Right renal cortex interstitium (tissue), 3 donors: ENCODE measurements around the gene PPA1. TPM values are rescaled to one million over a fixed set of nuclear protein-coding genes. Genes with fewer than 3 reads are reported as not detected.
"Not testable (repeated sequence)": the region's sequence is repeated elsewhere in the genome, so short reads cannot be mapped to it uniquely, and the experiment has no call there.

Experiments
- DNase-seq, 3 donors: peaks; one replicate each; pipeline ENCODE4 v3.0.0-alpha.2; 2013; ENCODE audit warnings: low read depth in 3 of 3, low spot score in 2 of 3
- polyA plus RNA-seq, 3 donors: library from polyadenylated mRNA; unstranded; fragments of 120-200 nt; gene quantifications; one replicate each; pipeline ENCODE4 v1.2.1, GENCODE V29; 2013; ENCODE audit not compliant: insufficient read length in 3 of 3

PPA1 gene
- polyA plus RNA-seq, 3 donors: 99.4 to 112 (median 103) TPM

DNA sequence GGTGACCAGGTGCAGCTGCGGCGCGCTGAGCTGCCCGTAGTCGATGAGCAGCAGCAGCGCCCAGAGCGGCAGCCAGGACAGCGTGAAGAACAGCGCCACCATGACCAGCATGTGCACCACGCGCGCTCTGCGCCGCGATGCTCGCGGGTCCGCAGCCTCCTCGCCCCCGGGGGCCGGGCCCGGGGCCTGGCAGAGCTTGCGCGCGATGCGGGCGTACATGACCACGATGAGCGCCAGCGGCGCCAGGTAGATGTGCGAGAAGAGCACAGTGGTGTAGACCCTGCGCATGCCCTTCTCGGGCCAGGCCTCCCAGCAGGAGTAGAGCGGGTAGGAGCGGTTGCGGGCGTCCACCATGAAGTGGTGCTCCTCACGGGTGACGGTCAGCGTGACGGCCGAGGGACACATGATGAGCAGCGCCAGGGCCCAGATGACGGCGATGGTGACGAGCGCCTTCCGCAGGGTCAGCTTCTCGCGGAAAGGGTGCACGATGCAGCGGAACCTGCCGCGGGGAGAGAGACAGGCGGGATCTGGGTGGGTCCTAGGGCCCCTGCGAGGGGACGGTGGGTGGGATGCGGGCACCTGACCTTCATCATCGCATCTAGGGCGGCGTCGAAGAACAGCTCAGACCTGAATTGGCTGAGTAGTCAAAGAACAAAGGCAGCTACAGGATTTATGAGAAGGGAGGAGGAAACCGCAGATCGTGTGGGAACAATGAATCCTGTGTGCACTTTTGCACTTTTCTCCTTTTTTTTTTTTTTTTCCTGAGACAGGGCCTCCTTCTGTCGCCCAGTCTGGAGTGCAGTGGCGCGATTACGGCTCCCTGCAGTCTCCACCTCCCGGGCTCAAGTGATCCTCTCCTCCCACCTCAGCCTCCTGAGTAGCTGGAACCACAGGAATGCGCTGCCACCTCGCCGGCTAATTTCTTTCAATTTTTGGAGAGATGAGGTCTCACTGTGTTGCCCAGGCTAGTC lies 22.4 kb upstream of the PPA1 start:
- no peak for DNase-seq

DNA sequence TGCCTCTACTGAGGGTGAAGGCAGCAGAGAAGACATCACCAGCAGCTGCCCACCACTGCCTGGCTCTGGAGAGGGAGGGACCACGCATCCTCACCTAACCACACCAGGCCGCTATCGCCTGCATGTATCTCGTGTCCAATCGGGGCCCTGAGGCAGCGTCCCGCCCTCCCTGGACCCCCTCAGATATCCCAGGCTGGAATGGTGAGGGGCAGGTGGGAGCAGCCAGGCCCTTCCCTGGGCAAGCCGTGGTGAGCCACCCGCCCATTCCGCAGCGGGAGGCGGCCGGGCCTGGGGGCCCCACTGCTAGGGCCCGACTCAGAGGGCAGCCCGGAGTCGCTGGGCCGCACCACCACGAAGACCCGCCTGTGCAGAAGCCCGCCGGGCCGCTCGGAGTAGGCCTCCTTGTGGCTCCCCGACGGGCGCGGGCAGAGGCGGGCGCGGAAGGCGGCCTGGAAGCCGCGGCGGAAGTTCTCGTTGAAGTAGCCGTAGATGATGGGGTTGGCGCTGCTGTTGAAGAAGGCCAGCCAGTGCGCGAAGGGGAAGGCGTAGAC lies 21.6 kb upstream of the PPA1 start:
- no peak for DNase-seq

DNA sequence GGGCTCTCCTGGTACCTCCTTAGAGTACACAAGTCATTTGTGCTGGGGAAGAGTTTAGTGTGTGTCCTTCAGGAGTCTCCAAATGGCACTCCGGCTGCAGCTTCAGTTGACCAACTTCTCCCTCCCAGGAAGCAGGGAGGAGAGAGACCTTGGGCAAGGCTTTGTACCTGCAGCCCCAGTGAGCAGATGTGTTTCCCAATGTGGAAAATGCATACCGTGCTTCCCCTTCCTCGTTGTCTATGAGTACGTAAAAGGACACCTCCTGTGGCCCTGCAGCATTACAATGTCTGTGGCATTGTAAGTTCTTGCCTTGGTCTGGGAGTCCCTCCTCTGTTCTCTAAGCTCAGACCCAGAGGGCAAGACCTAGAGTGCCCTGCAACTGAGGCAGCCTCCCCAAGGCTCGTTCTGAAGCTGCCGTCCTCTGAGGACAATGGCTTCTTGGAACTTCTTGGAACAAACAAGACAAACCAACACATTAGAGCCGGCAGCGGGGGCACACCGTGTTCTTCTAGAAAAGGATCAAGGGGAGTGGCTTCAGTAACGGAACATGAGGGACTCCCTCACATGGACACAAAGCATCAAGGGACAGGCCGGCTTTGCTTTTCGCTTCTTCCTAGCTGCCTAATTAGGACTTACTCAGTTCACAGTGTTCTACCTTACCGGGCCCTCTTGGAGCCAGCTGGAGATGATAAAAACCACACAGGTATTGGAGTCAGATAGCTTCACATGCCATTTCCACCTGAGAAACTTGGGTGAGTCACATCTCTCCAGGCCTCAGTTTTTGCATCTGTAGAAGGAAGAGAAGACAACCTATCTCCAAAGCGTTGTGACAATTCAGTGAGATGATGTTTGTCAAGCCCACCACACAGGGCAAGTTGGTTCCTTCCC lies 20.9 kb upstream of the PPA1 start:
- no peak for DNase-seq

DNA sequence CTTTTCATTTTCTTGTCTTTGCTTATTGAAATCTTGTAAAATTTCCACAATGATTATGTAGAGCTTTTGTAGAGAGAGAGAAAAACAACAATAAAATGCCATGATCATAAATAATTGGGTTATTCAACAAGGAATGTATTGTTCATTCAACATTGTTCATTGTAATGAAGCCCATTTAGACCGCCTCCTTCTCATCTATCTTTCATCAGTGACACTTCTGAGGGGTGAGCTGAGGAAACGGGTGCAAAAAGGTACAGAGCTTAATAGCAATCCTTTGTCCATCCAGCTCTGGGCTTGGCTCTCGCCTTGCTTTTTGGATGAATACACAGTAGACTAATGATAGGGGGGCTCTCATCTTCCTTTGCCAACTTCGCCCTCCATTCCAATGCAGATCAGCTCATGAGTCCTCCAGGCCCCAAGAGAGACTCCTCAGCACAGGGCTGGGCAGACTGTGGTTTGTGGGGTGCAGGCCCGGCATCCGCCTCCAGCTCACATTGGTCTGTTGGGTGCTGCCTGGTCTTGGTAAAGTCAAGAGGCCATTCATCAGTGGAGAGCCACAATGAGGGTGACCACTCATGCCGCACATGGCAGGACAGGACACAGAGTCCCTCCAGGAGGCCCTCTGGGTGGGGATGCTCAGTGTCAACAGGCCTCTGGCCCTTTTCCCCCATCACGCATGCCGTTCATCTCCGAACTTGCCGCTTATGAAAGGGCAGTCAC lies 17.9 kb upstream of the PPA1 start:
- DNase-seq: no peak

DNA sequence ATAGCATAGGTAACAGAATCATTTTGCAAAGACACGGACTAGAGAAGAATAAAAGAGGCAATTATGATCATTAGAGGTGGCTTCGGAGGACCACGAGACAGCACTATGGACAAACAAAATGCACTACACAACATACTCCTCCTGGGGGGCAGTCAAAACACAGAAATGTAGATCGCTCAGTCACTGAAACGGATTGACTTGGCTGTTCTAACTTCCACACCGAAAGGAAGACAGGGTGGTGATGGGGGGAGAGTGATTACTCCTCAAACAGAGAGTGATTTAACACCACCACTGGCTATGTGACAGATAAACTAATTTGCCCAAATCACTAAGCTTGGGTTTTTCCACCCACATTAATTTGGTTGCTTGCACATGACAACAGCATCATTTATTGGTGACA lies 14.1 kb upstream of the PPA1 start:
- DNase-seq: no peak

DNA sequence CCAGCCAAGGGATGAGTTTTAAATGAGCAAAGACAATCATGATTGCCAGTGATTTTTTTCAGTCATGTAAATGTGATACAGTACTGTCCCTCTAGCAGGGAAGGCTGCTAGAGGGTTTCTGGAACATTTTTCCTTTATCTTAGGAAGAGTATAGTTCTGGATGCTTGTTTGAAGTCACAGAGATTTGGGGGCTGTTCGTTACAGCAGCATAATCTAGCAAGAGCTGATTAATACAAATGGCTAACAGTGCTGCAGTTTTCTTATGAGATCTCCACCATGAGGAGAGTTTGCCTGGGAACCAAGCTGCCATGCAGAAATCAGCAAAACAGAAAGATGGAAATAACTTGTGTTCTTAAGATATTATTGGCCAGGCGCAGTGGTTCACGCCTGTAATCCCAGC lies 7.9 kb upstream of the PPA1 start:
- no peak for DNase-seq

DNA sequence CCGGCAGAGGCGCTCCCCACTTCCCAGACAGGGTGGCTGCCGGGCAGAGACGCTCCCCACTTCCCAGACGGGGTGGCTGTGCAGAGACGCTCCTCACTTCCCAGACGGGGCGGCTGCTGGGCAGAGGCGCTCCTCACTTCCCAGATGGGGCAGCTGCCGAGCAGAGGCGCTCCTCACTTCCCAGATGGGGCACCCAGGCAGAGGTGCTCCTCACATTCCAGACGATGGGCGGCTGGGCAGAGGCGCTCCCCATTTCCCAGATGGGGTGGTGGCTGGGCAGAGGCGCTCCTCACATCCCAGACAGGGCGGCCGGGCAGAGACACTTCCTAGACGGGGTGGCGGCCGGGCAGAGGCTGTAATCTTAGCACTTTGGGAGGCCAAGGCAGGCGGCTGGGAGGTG lies 6.8 kb upstream of the PPA1 start:
- not testable (repeated sequence) for DNase-seq

DNA sequence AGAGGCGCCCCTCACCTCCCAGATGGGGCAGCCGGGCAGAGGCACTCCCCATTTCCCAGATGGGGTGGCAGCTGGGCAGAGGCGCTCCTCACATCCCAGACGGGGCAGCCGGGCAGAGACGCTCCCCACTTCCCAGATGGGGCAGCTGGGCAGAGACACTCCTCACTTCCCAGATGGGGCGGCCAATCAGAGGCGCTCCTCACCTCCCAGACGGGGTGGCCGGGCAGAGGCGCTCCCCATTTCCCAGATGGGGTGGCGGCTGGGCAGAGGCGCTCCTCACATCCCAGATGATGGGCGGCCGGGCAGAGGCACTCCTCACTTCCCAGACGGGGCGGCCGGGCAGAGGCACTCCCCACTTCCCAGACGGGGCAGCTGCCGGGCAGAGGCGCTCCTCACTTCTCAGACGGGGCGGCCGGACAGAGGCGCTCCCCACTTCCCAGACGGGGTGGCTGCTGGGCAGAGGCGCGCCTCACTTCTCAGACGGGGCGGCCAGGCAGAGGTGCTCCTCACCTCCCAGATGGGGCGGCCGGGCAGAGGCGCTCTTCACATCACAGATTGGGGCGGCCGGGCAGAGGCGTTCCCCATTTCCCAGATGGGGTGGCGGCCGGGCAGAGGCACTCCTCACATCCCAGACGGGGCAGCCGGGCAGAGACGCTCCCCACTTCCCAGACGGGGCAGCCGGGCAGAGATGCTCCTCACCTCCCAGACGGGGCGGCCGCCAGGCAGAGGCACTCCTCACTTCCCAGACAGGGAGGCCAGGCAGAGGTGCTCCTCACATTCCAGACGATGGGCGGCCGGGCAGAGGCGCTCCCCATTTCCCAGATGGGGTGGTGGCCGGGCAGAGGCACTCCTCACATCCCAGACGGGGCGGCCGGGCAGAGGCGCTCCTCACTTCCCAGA lies 6.1 kb upstream of the PPA1 start:
- DNase-seq: not testable (repeated sequence)

DNA sequence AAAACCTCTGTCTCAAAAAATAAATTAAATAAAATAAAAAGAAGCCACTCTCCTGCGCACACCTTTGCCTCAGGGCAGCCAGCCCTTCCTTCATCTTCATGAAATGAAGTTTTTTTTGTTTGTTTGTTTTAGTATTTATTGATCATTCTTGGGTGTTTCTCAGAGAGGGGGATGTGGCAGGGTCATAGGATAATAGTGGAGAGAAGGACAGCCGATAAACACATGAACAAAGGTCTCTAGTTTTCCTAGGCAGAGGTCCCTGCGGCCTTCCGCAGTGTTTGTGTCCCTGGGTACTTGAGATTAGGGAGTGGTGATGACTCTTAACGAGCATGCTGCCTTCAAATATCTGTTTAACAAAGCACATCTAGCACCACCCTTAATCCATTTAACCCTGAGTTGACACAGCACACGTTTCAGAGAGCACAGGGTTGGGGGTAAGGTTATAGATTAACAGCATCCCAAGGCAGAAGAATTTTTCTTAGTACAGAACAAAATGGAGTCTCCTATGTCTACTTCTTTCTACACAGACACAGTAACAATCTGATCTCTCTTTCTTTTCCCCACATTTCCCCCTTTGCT lies 4.8 kb upstream of the PPA1 start:
- DNase-seq: not testable (repeated sequence)

DNA sequence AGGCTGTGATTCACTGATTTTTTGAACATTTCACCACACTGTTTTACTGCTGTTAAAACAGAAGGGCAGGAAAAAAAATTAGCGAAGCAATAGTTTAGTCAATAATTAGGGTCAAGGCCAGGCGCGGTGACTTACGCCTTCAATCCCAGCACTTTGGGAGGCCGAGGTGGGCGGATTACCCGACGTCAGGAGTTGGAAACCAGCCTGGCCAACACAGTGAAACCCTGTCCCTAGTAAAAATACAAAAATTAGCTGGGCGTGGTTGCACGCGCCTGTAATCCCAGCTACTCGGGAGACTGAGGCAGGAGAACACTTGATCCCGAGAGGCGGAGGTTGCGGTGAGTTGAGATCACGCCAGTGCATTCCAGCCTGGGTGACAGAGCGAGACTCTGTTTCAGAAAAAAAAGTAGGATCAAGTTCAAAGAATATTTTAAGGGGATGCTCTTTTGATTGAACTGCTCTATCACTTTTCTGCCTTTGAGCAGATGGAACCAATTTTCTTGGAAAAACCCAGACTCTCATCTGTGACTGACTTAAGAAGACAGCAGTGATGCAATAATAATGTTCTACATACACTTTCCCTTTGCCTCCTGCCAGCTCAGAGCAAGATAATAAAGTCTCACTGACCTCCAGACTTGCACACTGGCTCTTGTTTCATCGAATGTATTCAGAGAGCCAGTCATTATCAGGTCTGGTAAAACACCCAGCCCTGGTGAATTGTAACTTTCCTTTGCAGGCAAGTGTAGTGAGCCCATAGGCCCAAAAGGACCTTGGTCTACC lies 1.6 kb upstream of the PPA1 start:
- no peak for DNase-seq

DNA sequence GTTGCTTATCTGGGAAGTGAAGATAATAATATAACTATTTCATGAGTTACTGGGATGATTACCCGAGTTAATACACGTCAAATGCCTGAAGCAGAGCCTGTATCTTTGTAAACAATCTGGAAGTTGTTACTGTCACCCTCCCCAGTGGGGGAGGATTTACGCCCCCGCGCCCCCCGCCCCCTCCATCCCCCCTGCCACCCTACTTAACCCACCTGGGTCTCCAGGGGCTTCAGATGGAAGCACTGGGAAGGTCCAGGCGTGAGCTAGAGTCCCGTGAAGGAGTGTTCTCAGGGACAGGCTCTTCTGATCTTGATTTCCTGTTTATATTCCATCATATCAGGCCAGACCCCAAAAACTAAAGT lies 691 bp upstream of the PPA1 start:
- no peak for DNase-seq

DNA sequence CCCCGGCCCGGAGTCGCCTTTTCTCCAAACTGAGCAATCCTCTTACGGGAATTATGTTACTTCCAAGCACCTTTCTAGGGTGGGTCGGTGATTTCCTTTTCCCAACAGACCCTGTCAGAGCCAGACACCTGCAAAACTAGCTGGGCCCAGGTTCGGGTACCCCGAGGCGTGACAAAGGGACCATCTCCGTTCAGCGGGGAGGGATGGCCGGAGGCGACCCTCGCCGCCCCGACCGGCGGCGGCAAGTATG lies 445 bp downstream of the PPA1 start:
- no peak for DNase-seq

DNA sequence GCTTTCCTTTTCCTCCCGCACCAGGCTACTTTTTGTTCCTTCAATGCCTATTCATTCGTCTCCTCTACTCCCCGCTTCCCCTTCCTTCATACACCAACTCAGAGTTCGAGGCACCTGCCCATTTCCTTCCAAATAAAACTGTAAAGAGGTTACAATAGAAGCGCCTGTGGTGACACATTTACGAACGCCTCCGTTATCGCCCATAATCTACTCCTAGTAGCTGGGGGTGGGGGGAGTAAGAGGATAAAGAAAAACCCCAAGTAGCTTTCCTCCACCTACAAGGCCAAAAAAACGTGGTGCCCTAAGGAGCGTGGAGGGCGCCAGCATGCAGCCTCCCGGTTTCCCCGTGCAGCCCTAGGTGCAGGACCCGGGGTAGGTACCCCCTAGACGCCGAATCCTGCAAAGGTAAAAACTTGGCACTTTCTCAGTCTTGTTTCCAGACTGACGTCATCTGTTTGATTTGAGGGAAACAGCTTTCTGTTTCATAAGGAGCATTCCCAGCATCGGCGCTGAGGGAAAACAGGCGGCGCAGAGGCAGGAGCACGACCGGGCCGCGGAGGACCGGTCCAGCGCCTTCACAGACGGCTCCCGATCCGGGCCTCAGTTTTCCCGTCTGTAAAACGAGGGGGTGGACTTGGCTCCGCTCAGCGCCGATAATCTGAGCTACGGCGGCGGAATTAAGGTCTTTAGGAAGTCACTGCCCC lies 922 bp downstream of the PPA1 start:
- peak in 1 of 3 donors; percentile 49 for DNase-seq

DNA sequence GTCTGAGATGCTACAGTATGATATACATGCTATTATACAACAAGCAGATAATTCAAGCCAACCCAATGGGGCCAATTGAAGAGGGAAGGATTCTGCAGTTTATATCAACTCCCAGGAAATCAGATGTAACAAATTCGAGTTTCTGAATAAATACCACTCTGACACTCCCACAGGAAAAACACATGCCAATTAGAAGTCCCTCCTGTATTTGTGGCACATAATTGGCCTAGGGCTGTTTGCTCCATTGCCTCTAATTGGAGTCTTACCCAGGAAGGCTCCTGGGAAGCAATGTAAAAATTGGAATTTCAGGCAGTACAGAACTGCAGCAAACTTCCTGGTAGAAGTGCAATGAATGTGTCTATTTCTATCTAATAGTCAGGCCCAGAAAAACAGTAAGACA lies 4.7 kb downstream of the PPA1 start:
- no peak for DNase-seq

DNA sequence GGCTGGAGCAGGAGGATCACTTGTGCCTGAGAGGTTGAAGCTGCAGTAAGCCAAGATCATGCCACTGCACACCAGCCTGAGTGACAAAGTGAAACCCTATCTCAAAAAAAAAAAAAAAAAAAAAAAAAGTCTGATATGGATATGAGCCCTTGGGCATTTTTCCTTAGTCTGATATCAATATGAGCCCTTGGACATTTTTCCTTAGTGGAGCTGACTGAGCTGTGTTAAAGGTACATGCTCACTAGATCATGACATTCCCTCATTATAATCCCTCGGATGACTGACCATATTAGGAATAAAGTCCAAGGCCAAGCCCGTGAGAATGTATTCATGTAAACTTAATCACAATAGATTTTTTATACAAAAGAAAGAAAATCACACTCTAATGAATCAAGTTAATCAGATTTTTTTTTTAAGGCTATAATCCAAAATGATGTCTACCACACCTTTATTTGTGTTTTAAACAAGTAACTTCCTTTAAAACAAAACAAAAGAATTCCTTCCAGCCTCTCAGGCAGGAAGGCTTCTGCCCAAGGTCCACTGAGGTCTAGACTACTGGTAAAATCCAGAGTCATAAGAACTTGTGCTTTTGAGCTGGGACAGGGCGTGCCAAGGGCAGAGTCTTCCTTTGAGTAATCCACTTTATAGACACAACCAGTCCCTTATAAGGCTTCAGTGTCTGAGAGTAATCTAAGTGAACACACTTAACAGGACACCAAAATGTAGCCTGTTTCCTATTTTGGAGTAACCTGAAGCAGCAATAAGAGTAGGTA lies 5.5 kb downstream of the PPA1 start:
- no peak for DNase-seq

DNA sequence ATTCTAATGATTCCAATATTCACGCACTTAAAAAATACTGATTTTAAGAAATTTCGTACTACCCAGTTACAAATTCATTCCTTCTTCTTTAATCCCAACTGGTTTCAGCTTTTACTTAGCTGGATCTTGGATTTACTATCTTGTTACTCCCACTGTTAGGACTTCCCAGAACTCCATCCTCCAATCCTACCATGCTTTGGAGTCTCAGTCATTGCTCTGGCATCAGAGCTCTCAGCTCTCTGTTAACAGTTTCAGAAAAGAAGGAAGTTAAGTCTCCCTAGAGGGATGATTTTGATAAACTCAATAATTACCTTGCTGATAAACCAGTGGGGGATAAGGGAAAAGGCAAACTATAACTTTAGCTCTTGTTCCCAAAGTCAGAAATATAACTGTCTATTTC lies 9.5 kb downstream of the PPA1 start:
- DNase-seq: no peak

DNA sequence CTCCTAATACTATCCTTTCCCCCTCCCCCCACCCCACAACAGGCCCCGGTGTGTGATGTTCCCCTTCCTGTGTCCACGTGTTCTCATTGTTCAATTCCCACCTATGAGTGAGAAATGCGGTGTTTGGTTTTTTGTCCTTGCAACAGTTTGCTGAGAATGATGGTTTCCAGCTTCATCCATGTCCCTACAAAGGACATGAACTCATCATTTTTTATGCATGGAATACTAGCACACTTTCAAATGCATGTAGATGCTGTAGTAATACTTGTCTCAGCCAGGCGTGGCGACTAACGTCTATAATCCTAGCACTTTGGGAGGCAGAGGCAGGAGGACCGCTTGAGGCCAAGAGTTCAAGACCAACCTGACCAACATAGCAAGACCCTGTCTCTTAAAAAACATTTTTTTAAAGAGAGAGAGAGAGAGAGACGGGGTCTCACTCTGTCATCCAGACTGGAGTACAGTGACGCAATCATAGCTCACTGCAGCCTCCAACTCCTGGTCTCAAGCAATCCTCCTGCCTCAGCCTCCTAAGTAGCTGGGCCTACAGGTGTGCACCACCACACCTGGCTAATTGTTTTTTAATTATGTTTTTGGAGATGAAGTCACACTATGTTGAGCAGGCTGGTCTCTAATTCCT lies 10.3 kb downstream of the PPA1 start:
- DNase-seq: not testable (repeated sequence)
